HepG2 (cell line): Measurements from ENCODE around the gene SYS1. TPM values are rescaled to one million over a fixed set of nuclear protein-coding genes. Genes with fewer than 3 reads are reported as not detected.

ENCODE experiments used
- HNRNPK ChIP-seq: fragments of 200-400 bp; formaldehyde crosslinking; IDR thresholded peaks from 2 replicates; pipeline ENCODE4 v1.6.1; 2018; ENCODE audit warnings: low read length, low read depth, moderate library complexity, mild to moderate bottlenecking; ENCODE audit not compliant: poor library complexity, severe bottlenecking
- IRF2 ChIP-seq: IDR thresholded peaks from 2 replicates; pipeline ENCODE4 v1.6.1; 2018; ENCODE audit warnings: missing genetic modification reagents, missing compliant biosample characterization
- KDM4B ChIP-seq: sonication (generic); formaldehyde crosslinking; IDR thresholded peaks from 2 replicates; pipeline ENCODE4 v1.4.0; 2020; ENCODE audit warnings: missing genetic modification reagents
- NFKBIZ ChIP-seq: IDR thresholded peaks from 2 replicates; pipeline ENCODE4 v1.6.1; 2018; ENCODE audit warnings: missing genetic modification reagents, missing compliant biosample characterization
- RAD21 ChIP-seq: fragments of 450-650 bp; formaldehyde crosslinking; IDR thresholded peaks from 2 replicates; pipeline ENCODE4 v1.5.0; 2020; ENCODE audit warnings: mild to moderate bottlenecking
- RARG ChIP-seq: sonication (generic); formaldehyde crosslinking; IDR thresholded peaks from 2 replicates; pipeline ENCODE4 v1.4.0; 2020; ENCODE audit warnings: low read depth, mild to moderate bottlenecking, missing genetic modification reagents
- ZBTB8A ChIP-seq: sonication (generic); formaldehyde crosslinking; IDR thresholded peaks from 2 replicates; pipeline ENCODE4 v1.4.0; 2020; ENCODE audit warnings: mild to moderate bottlenecking, low read depth, missing genetic modification reagents, borderline replicate concordance
- ZNF180 ChIP-seq: sonication (generic); formaldehyde crosslinking; IDR thresholded peaks from 2 replicates; pipeline ENCODE4 v1.4.0; 2020; ENCODE audit warnings: low read depth, missing genetic modification reagents, borderline replicate concordance
- ZNF3 ChIP-seq: IDR thresholded peaks from 2 replicates; pipeline ENCODE4 v1.7.0; 2017; ENCODE audit warnings: inconsistent platforms
- ZNF510 ChIP-seq: sonication (generic); formaldehyde crosslinking; IDR thresholded peaks from 2 replicates; pipeline ENCODE4 v1.4.0; 2020; ENCODE audit warnings: low read depth, mild to moderate bottlenecking, missing genetic modification reagents
- ZNF678 ChIP-seq: sonication (generic); formaldehyde crosslinking; IDR thresholded peaks from 2 replicates; pipeline ENCODE4 v1.4.0; 2020; ENCODE audit warnings: mild to moderate bottlenecking, missing genetic modification reagents
- ZNF720 ChIP-seq: sonication (generic); formaldehyde crosslinking; IDR thresholded peaks from 2 replicates; pipeline ENCODE4 v1.4.0; 2020; ENCODE audit warnings: missing genetic modification reagents
- ZNF776 ChIP-seq: sonication (generic); formaldehyde crosslinking; IDR thresholded peaks from 2 replicates; pipeline ENCODE4 v1.4.0; 2020; ENCODE audit warnings: mild to moderate bottlenecking, missing genetic modification reagents
- ZNF878 ChIP-seq: sonication (generic); formaldehyde crosslinking; IDR thresholded peaks from 2 replicates; pipeline ENCODE4 v1.8.1; 2023; ENCODE audit warnings: mild to moderate bottlenecking, missing genetic modification reagents, moderate library complexity
- polyA plus RNA-seq, 8 experiments: library from polyadenylated mRNA; depleted of rRNA in 3 of 8; stranded (reverse) in 7 of 8; unstranded in 1 of 8; fragments of >200 nt; fragmentation: Illumina TruSeq in 4 of 8; extraction: Trizol in 4 of 8; gene quantifications; 2 replicates each; pipeline versions ENCODE4 v1.2.1 to v1.2.3, GENCODE V29; 2011 to 2016; ENCODE audit warnings: low read depth in 4 of 8, missing spikeins in 1 of 8, mixed read lengths in 1 of 8; ENCODE audit not compliant: insufficient read depth in 1 of 8
- total RNA-seq, 5 experiments: library from RNA; depleted of rRNA; stranded (reverse); fragments of >200 nt; fragmentation: Illumina TruSeq; extraction: Trizol; gene quantifications; 2 replicates each; pipeline ENCODE4 v1.2.3, GENCODE V29; 2016; ENCODE audit warnings: low read depth in 1 of 5
- TF ChIP-seq, protein P1 (sequence below): sonication (generic); formaldehyde crosslinking; IDR thresholded peaks from 2 replicates; pipeline ENCODE4 v1.4.0; 2020; ENCODE audit warnings: missing genetic modification reagents
- TF ChIP-seq, protein P2 (sequence below): sonication (generic); formaldehyde crosslinking; IDR thresholded peaks from 2 replicates; pipeline ENCODE4 v1.9.0; 2021; ENCODE audit warnings: missing genetic modification reagents, borderline replicate concordance
- TF ChIP-seq, protein P3 (sequence below): sonication (generic); formaldehyde crosslinking; conservative IDR thresholded peaks from 2 replicates; pipeline ENCODE4 v1.4.0; 2020; ENCODE audit warnings: missing genetic modification reagents
- TF ChIP-seq, protein P4 (sequence below): sonication (generic); formaldehyde crosslinking; IDR thresholded peaks from 2 replicates; pipeline ENCODE4 v1.4.0; 2020; ENCODE audit warnings: mild to moderate bottlenecking, missing genetic modification reagents
- TF ChIP-seq, protein P5 (sequence below): sonication (generic); formaldehyde crosslinking; IDR thresholded peaks from 2 replicates; pipeline ENCODE4 v1.4.0; 2020; ENCODE audit warnings: missing genetic modification reagents, borderline replicate concordance

Gene SYS1
- total and polyA plus RNA-seq, 2 of the 13 experiments (the other 11 are each of a cell fraction or from before 2014, with no cell fraction given) = 38.3 to 65.6 TPM

DNA sequence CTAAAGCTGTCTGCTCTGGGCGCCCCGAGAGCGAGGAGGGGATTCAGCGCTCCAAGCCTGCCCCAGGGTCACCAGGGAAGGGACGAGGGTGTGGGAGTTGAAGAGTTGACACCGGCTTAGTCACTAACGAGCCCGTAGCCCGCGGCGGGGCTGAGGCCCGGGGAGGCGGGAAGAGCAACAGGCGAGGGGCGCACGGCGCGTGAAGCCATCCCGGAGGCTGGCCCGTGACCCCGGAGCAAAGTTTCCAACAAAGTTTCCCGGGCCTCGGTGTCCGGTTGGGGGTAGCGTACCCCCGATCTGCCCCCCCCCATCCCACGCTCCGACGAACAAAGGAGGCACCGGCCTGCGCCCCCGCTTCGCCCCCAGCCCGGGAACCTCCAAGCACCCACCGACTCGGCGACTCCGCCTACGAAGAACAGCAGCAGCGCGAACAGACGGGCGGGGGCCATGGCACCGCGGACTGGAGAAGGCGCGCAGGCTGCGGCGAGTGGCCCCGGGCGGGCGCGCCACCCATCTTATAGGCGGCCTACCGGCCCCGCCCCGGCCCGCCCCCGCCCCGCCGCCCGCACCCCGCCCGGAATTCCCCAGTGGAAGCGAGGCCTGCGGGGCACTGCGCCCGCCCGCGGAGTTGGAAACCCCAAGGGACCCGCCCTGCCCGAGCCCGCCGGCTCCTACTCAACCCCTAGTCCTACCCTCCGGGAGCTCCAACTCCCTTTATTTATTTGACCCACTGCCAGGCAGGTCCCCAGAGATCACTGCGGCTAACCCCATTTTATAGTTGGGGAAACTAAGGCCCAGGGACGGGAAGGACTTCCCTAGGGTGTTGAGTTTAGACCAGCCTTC lies 14.8 kb upstream of the SYS1 start, which contains the start of gene SDC4 (continued):
- peak; percentile 39; the same call in 1 of the 2 replicates for TF ChIP-seq NFKBIZ (CRISPR knock-in tag)
- peak; percentile 87; the same call in 1 of the 2 replicates for TF ChIP-seq ZNF510
- TF ChIP-seq ZNF180 (CRISPR knock-in tag) = no peak
- no peak for TF ChIP-seq ZNF720 (CRISPR knock-in tag)
- TF ChIP-seq, protein P1, sequence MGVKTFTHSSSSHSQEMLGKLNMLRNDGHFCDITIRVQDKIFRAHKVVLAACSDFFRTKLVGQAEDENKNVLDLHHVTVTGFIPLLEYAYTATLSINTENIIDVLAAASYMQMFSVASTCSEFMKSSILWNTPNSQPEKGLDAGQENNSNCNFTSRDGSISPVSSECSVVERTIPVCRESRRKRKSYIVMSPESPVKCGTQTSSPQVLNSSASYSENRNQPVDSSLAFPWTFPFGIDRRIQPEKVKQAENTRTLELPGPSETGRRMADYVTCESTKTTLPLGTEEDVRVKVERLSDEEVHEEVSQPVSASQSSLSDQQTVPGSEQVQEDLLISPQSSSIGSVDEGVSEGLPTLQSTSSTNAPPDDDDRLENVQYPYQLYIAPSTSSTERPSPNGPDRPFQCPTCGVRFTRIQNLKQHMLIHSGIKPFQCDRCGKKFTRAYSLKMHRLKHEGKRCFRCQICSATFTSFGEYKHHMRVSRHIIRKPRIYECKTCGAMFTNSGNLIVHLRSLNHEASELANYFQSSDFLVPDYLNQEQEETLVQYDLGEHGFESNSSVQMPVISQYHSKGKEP (CRISPR knock-in tag) = no peak
- no peak for TF ChIP-seq ZNF3 (CRISPR knock-in tag)
- TF ChIP-seq, protein P2, sequence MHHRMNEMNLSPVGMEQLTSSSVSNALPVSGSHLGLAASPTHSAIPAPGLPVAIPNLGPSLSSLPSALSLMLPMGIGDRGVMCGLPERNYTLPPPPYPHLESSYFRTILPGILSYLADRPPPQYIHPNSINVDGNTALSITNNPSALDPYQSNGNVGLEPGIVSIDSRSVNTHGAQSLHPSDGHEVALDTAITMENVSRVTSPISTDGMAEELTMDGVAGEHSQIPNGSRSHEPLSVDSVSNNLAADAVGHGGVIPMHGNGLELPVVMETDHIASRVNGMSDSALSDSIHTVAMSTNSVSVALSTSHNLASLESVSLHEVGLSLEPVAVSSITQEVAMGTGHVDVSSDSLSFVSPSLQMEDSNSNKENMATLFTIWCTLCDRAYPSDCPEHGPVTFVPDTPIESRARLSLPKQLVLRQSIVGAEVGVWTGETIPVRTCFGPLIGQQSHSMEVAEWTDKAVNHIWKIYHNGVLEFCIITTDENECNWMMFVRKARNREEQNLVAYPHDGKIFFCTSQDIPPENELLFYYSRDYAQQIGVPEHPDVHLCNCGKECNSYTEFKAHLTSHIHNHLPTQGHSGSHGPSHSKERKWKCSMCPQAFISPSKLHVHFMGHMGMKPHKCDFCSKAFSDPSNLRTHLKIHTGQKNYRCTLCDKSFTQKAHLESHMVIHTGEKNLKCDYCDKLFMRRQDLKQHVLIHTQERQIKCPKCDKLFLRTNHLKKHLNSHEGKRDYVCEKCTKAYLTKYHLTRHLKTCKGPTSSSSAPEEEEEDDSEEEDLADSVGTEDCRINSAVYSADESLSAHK = peak; percentile 66; the same call in 1 of the 2 replicates
- no peak for TF ChIP-seq ZNF878 (CRISPR knock-in tag)
- TF ChIP-seq, protein P3, sequence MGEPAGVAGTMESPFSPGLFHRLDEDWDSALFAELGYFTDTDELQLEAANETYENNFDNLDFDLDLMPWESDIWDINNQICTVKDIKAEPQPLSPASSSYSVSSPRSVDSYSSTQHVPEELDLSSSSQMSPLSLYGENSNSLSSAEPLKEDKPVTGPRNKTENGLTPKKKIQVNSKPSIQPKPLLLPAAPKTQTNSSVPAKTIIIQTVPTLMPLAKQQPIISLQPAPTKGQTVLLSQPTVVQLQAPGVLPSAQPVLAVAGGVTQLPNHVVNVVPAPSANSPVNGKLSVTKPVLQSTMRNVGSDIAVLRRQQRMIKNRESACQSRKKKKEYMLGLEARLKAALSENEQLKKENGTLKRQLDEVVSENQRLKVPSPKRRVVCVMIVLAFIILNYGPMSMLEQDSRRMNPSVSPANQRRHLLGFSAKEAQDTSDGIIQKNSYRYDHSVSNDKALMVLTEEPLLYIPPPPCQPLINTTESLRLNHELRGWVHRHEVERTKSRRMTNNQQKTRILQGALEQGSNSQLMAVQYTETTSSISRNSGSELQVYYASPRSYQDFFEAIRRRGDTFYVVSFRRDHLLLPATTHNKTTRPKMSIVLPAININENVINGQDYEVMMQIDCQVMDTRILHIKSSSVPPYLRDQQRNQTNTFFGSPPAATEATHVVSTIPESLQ (CRISPR knock-in tag) = no peak
- peak; percentile 70; the same call in 1 of the 2 replicates for TF ChIP-seq IRF2 (CRISPR knock-in tag)
- TF ChIP-seq ZNF776 (CRISPR knock-in tag) = peak; percentile 77; the same call in 1 of the 2 replicates
- no peak for TF ChIP-seq ZBTB8A (CRISPR knock-in tag)
- peak; percentile 44; the same call in 1 of the 2 replicates for TF ChIP-seq RAD21
- TF ChIP-seq ZNF678 (CRISPR knock-in tag) = 0 out of 2 replicates have a peak, but pooled peaks have one; percentile 28
- 0 out of 2 replicates have a peak, but pooled peaks have one; percentile 78 for TF ChIP-seq RARG (CRISPR knock-in tag)
- peak; percentile 67; the same call in 1 of the 2 replicates for TF ChIP-seq KDM4B (CRISPR knock-in tag)
- TF ChIP-seq, protein P4, sequence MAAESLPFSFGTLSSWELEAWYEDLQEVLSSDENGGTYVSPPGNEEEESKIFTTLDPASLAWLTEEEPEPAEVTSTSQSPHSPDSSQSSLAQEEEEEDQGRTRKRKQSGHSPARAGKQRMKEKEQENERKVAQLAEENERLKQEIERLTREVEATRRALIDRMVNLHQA (CRISPR knock-in tag) = no peak
- peak; percentile 64 for TF ChIP-seq HNRNPK
- TF ChIP-seq, protein P5, sequence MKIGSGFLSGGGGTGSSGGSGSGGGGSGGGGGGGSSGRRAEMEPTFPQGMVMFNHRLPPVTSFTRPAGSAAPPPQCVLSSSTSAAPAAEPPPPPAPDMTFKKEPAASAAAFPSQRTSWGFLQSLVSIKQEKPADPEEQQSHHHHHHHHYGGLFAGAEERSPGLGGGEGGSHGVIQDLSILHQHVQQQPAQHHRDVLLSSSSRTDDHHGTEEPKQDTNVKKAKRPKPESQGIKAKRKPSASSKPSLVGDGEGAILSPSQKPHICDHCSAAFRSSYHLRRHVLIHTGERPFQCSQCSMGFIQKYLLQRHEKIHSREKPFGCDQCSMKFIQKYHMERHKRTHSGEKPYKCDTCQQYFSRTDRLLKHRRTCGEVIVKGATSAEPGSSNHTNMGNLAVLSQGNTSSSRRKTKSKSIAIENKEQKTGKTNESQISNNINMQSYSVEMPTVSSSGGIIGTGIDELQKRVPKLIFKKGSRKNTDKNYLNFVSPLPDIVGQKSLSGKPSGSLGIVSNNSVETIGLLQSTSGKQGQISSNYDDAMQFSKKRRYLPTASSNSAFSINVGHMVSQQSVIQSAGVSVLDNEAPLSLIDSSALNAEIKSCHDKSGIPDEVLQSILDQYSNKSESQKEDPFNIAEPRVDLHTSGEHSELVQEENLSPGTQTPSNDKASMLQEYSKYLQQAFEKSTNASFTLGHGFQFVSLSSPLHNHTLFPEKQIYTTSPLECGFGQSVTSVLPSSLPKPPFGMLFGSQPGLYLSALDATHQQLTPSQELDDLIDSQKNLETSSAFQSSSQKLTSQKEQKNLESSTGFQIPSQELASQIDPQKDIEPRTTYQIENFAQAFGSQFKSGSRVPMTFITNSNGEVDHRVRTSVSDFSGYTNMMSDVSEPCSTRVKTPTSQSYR (CRISPR knock-in tag) = peak; percentile 37; the same call in 1 of the 2 replicates
